Measurements from ENCODE around the gene PHAF1. TPM values are rescaled to one million over a fixed set of nuclear protein-coding genes. Genes with fewer than 3 reads are reported as not detected.

Gene PHAF1
- total RNA-seq, 1 experiment from 2014 or later: 18.7 TPM

DNA sequence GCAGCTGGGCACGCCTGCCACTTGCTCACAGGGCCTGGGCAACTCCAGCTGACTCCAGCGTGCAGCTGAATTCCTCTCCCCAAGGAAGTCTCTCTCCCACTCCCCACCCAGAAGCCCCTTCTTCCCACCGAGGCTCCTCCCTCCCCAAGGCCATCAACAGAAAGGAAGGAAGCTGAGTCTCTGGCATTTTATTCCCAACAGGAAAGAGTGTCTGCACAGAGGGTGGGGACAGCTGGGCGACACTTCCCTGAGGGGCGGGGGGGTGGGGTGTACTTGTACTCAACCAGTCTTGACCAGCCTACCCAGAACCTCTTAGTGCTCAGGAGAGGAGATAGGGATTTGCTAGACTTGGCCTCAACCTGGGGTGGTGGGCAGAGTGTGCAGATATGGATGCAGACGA lies 80.3 kb downstream of the PHAF1 start, which contains the start of gene EXOC3L1:
Gene EXOC3L1, minus strand, starts transcription at position 96 of the 400 bp plus-strand sequence. CDS start 460 bp downstream, outside the sequence.
- Histone ChIP-seq H3K27me3 (replicated peaks) (no peaks in the 10 kb centered on the region), H3K4me1 (replicated peaks) (peaks cover 49% of the 10 kb centered on the region), H3K27ac (no peak within 1 kb of the TSS), H3K4me3 (no peak within 1 kb of the TSS), H3K9me3 (replicated peaks) (peaks cover 5% of the 10 kb centered on the region), H3K36me3 (peaks cover 30% of the 10 kb centered on the region)
- no peak for DNase-seq (ENCODE audit: low read depth in 1 of 2, low spot score in 2 of 2)

DNA sequence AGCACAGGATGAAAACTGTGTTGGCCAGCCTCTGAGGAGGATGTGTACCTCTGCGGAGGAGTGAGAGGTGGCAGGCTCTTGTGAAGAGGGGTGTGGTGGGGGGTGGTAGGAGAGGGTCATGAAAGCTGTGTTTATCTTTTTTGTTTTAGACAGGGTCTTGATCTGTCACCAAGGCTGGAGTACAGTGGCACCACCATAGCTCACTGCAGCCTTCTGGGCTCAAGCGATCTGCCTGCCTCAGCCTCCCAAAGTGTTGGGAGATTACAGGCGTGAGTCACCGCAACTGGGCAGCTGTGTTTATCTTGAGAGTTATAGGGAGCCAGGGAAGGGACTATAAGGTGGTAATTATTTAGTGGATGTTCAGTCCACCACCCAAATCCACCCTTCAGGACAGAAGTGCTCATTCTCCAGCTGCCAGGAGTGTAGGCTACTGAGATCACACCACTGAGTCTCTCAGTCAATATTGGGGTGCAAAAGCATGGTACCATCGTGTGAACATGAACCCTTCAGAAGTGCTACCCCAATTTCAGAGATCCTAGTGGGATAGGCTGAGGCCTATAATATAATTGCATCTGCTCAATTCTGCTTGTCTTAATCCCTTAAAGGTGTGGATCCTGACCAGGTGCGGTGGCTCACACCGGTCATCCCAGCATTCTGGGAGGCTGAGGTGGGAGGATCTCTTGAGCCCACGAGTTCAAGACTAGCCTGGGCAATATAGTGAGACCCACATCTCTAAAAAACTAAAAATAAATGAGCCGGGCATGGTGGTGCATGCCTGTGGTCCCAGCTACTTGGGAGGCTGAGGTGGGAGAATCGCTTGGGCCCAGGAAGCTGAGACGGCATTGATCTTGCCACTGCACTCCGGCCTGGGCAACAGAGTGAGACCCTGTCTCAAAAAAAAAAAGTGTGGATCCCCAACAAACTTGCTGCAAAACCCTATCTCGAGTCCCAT lies 81.0 kb downstream of the PHAF1 start:
- peaks cover 42% of the 10 kb centered on the region for H3K4me1 ChIP-seq (replicated peaks)
- no peaks in the 10 kb centered on the region for H3K27me3 ChIP-seq (replicated peaks)
- peaks cover 5% of the 10 kb centered on the region for H3K9me3 ChIP-seq (replicated peaks)
- H3K27ac ChIP-seq: no peak overlapping the region
- H3K4me3 ChIP-seq: no peak overlapping the region
- peaks cover 37% of the 10 kb centered on the region for H3K36me3 ChIP-seq
- peak in 1 of 2 experiments; percentile 29 for DNase-seq (ENCODE audit: low read depth in 1 of 2, low spot score in 2 of 2)

DNA sequence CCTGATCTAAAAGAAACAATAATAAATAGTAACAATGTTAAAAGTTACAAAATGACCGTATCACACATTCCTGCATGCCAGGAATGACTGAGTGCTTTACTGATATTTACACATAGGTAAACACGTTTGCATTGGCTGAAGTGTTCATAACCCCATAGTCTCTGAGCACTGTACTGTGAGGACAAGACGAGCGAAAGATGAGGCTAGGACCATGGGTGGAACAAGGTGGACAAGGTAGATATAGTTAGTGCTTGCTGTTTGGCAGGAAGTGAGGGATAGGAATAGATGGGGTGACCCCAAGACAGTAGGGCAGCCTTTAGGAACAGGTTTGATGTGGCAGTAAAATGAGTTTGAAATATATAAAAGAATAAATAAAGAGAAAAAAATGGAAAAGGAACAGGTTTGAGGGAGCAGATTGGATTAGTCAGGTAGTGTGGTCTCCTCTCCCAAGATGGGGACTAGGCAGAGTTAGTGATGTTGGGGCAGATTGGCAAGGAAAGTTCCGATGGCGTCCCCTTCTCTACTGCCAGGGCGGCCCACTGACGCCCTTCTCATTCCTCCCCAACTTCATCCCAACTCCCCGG lies 81.8 kb downstream of the PHAF1 start:
- Histone ChIP-seq H3K27me3 (replicated peaks) (no peaks in the 10 kb centered on the region), H3K4me3 (peak overlapping the region; percentile 93), H3K9me3 (replicated peaks) (peaks cover 5% of the 10 kb centered on the region), H3K27ac (no peak overlapping the region), H3K4me1 (replicated peaks) (peaks cover 34% of the 10 kb centered on the region), H3K36me3 (peaks cover 45% of the 10 kb centered on the region)
- no peak for DNase-seq (ENCODE audit: low read depth in 1 of 2, low spot score in 2 of 2)

DNA sequence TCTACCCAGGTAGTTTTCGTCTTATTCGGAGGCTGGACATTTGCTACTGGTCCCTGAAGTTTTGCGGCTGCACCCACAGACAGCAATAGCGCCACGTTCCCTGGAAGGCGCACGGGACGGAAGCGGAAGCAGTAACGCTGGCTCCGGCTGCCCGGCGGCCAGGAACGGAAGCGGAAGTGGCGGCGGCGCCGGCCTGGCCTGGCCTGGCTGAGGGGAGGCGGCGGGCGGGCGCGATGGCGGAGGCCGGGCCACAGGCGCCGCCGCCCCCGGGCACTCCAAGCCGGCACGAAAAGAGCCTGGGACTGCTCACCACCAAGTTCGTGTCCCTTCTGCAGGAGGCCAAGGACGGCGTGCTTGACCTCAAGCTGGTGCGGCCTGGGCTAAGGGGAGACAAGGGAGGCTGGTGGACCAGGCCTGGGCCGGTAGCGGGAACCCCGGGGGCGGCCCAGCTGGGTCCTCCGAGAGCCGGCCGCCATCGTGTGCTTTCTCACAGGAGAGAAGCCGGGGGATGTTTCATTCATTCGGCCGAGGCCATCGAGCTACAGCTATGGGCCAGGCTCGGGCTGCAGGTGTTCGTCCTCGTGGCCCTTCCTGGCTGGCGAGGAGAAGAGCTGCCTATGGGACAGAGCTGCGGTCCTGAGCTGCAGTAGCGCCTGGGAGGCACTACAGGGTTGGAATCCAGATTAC lies 82.4 kb downstream of the PHAF1 start, which contains the start of gene E2F4:
Gene E2F4, plus strand, starts transcription at position 161 of the 687 bp plus-strand sequence. Its CDS starts 73 bp downstream, at position 234.
- H3K4me3 ChIP-seq: peak within 1 kb of the TSS; percentile 93
- peak; percentile 78 to 91 for DNase-seq (ENCODE audit: low read depth in 1 of 2, low spot score in 2 of 2)
- no peaks in the 10 kb centered on the region for H3K27me3 ChIP-seq (replicated peaks)
- H3K36me3 ChIP-seq: peaks cover 51% of the 10 kb centered on the region
- peak within 1 kb of the TSS; percentile 52 for H3K27ac ChIP-seq
- peaks cover 28% of the 10 kb centered on the region for H3K4me1 ChIP-seq (replicated peaks)
- H3K9me3 ChIP-seq (replicated peaks): peaks cover 5% of the 10 kb centered on the region

DNA sequence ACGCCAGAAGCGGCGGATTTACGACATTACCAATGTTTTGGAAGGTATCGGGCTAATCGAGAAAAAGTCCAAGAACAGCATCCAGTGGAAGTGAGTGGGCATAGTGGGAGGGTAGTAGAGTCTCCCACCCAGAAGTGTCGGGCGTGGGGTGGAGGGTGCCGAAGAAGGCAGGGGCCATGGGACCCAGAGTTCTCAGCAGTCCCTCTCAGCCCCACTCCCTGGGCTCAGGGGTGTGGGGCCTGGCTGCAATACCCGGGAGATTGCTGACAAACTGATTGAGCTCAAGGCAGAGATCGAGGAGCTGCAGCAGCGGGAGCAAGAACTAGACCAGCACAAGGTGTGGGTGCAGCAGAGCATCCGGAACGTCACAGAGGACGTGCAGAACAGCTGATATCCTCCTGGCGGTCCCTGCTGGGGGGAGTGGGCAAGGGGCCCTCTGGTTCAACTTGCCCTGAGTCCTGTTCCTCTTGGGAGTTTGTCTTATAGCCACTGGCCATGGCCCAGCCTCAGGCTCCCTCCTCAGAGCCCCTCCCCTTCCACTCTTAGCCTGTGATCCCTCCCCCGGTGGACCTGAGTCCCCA lies 83.1 kb downstream of the PHAF1 start:
- no peak for DNase-seq (ENCODE audit: low read depth in 1 of 2, low spot score in 2 of 2)
- Histone ChIP-seq H3K27ac (peak overlapping the region; percentile 52), H3K36me3 (peaks cover 59% of the 10 kb centered on the region), H3K27me3 (replicated peaks) (no peaks in the 10 kb centered on the region), H3K4me1 (replicated peaks) (peaks cover 27% of the 10 kb centered on the region), H3K9me3 (replicated peaks) (peaks cover 5% of the 10 kb centered on the region), H3K4me3 (peak overlapping the region; percentile 93)

DNA sequence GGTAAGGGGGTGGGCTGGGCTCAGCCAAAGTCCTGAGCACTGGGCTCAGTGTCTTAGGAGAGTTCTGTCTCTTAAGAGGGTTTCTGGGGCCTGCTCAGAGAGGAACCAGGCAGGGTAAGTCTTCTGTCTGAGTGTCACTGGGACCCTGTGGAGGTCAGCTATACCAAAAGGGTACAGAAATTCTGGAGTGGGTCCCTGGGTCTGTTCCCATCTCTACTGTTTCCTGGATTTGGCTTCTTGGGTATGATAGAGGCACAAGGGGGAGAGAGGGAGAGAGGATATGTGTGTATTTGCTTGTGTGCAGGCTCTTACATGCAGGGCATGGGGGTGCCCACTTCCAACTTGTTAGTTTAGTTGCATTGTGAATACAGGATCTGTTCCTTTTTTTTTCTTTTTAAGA lies 83.8 kb downstream of the PHAF1 start:
- peaks cover 65% of the 10 kb centered on the region for H3K36me3 ChIP-seq
- DNase-seq (ENCODE audit: low read depth in 1 of 2, low spot score in 2 of 2): no peak
- no peaks in the 10 kb centered on the region for H3K27me3 ChIP-seq (replicated peaks)
- H3K27ac ChIP-seq: no peak overlapping the region
- peaks cover 27% of the 10 kb centered on the region for H3K4me1 ChIP-seq (replicated peaks)
- peak overlapping the region; percentile 93 for H3K4me3 ChIP-seq
- peaks cover 5% of the 10 kb centered on the region for H3K9me3 ChIP-seq (replicated peaks)

DNA sequence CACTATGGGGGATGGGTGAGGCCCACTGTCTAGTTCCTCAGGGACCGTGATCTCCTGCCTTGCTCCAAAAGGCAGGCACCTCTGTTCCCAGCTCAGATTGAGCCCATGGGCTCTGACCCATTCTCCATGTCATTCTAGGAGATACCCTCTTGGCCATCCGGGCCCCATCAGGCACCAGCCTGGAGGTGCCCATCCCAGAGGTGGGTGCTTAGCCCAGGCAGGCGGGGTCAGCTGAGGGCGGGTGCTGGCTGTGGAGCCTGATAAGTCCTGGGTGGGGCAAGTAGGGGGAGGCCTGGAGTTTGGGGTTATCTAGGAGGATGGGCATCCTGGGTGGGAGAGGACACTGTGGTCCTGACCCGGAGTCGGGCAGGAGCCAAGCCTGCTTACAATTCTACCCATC lies 84.5 kb downstream of the PHAF1 start:
- Histone ChIP-seq H3K27me3 (replicated peaks) (no peaks in the 10 kb centered on the region), H3K36me3 (peaks cover 71% of the 10 kb centered on the region), H3K4me3 (no peak overlapping the region), H3K27ac (no peak overlapping the region), H3K4me1 (replicated peaks) (peaks cover 27% of the 10 kb centered on the region), H3K9me3 (replicated peaks) (peaks cover 5% of the 10 kb centered on the region)
- DNase-seq (ENCODE audit: low read depth in 1 of 2, low spot score in 2 of 2): no peak

DNA sequence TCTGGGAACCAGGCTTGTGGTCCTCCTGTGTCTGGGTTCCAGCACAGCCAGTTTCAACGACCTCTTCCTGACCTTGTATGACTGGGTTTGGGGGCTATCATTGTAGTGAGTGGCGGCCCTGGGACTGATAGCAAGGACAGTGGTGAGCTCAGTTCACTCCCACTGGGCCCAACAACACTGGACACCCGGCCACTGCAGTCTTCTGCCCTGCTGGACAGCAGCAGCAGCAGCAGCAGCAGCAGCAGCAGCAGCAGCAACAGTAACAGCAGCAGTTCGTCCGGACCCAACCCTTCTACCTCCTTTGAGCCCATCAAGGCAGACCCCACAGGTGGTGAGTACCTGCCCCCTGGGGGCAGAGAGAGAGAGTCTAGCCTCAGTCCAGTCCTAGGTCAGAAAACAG lies 85.9 kb downstream of the PHAF1 start:
- Histone ChIP-seq H3K4me1 (replicated peaks) (peaks cover 22% of the 10 kb centered on the region), H3K9me3 (replicated peaks) (peaks cover 5% of the 10 kb centered on the region), H3K27me3 (replicated peaks) (no peaks in the 10 kb centered on the region), H3K36me3 (peaks cover 82% of the 10 kb centered on the region), H3K4me3 (no peak overlapping the region), H3K27ac (no peak overlapping the region)
- DNase-seq (ENCODE audit: low read depth in 1 of 2, low spot score in 2 of 2): no peak

DNA sequence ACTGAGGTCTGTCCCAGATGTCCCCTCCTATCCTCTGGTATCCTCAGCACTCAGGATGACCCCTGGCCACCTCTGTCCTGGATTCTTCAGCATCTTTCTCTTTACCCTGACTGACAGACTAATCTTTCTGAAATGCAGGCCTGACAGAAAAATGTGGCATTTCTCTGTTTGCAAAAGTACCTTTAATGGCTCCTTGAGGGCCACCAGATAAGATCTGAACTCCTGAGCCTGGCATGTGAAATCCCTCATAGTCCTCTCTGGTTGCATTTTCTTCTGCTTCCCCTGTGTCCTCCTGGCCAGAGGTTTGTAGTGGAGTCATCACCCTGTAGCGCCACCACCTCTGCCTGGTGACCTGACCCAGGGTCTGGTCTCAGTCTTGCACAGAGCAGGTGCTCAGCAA lies 87.1 kb downstream of the PHAF1 start:
- Histone ChIP-seq H3K27me3 (replicated peaks) (no peaks in the 10 kb centered on the region), H3K9me3 (replicated peaks) (peaks cover 5% of the 10 kb centered on the region), H3K27ac (no peak overlapping the region), H3K4me3 (no peak overlapping the region), H3K4me1 (replicated peaks) (peaks cover 12% of the 10 kb centered on the region), H3K36me3 (peaks cover 91% of the 10 kb centered on the region)
- DNase-seq (ENCODE audit: low read depth in 1 of 2, low spot score in 2 of 2): no peak

DNA sequence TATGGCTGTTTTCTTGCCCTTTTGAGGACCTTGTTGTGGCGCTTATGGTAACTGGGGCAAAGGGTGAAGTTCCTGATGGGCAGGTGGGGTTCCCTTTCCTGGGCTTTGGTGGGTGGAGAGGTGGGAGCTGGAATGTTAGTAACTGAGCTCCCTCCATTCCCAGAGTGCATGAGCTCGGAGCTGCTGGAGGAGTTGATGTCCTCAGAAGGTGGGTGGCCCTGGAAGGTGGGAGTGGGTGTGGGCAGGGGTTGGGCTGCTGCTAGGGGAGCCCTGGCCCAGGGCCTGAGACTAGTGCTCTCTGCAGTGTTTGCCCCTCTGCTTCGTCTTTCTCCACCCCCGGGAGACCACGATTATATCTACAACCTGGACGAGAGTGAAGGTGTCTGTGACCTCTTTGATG lies 88.0 kb downstream of the PHAF1 start:
- Histone ChIP-seq H3K36me3 (peaks cover 92% of the 10 kb centered on the region), H3K4me3 (no peak overlapping the region), H3K27ac (no peak overlapping the region), H3K4me1 (replicated peaks) (peaks cover 11% of the 10 kb centered on the region), H3K27me3 (replicated peaks) (no peaks in the 10 kb centered on the region), H3K9me3 (replicated peaks) (no peaks in the 10 kb centered on the region; the same call in 1 of the 2 replicates)
- no peak for DNase-seq (ENCODE audit: low read depth in 1 of 2, low spot score in 2 of 2)

Other genes with a start within 250 kb of the PHAF1 start
- gene PDP2, start 229.4 kb upstream of the PHAF1 start, total RNA-seq (2014; rRNA removed; shearing (Covaris generic)): 2.3 and 5.0 TPM in 2 replicates
- not detected in 2 replicates for gene CDH16, start 191.1 kb upstream of the PHAF1 start, total RNA-seq (2014; rRNA removed; shearing (Covaris generic))
- 0.16 and 0.39 TPM in 2 replicates for gene RRAD, start 184.4 kb upstream of the PHAF1 start, total RNA-seq (2014; rRNA removed; shearing (Covaris generic))
- 93.0 and 149 TPM in 2 replicates for gene CIAO2B, start 175.5 kb upstream of the PHAF1 start, total RNA-seq (2014; rRNA removed; shearing (Covaris generic))
- gene CES2, start 174.4 kb upstream of the PHAF1 start, total RNA-seq (2014; rRNA removed; shearing (Covaris generic)): 15.6 and 21.9 TPM in 2 replicates
- gene CES3, start 148.7 kb upstream of the PHAF1 start, total RNA-seq (2014; rRNA removed; shearing (Covaris generic)): not detected in 2 replicates
- not detected in 2 replicates for gene CES4A, start 121.4 kb upstream of the PHAF1 start, total RNA-seq (2014; rRNA removed; shearing (Covaris generic))
- 170 and 181 TPM in 2 replicates for gene CBFB, start 80.8 kb upstream of the PHAF1 start, total RNA-seq (2014; rRNA removed; shearing (Covaris generic))
- 34.5 and 36.1 TPM in 2 replicates for gene B3GNT9, start 41.1 kb downstream of the PHAF1 start, total RNA-seq (2014; rRNA removed; shearing (Covaris generic))
- 25.5 and 46.7 TPM in 2 replicates for gene TRADD, start 50.0 kb downstream of the PHAF1 start, total RNA-seq (2014; rRNA removed; shearing (Covaris generic))
- 11.7 and 24.2 TPM in 2 replicates for gene FBXL8, start 50.0 kb downstream of the PHAF1 start, total RNA-seq (2014; rRNA removed; shearing (Covaris generic))
- gene HSF4, start 54.8 kb downstream of the PHAF1 start, total RNA-seq (2014; rRNA removed; shearing (Covaris generic)): 3.9 and 12.8 TPM in 2 replicates
- gene NOL3, start 60.6 kb downstream of the PHAF1 start, total RNA-seq (2014; rRNA removed; shearing (Covaris generic)): 24.1 and 29.7 TPM in 2 replicates
- gene MATCAP1, start 74.0 kb downstream of the PHAF1 start, total RNA-seq (2014; rRNA removed; shearing (Covaris generic)): 8.1 and 11.3 TPM in 2 replicates
- not detected in 2 replicates for gene EXOC3L1, start 80.2 kb downstream of the PHAF1 start, total RNA-seq (2014; rRNA removed; shearing (Covaris generic))
- 77.0 and 93.8 TPM in 2 replicates for gene E2F4, start 82.2 kb downstream of the PHAF1 start, total RNA-seq (2014; rRNA removed; shearing (Covaris generic))
- gene ELMO3, start 89.2 kb downstream of the PHAF1 start, total RNA-seq (2014; rRNA removed; shearing (Covaris generic)): 0.72 and 1.1 TPM in 2 replicates
- gene TMEM208, start 117.2 kb downstream of the PHAF1 start, total RNA-seq (2014; rRNA removed; shearing (Covaris generic)): 38.7 and 38.9 TPM in 2 replicates
- 15.8 and 18.5 TPM in 2 replicates for gene FHOD1, start 137.5 kb downstream of the PHAF1 start, total RNA-seq (2014; rRNA removed; shearing (Covaris generic))
- 1.2 and 1.6 TPM in 2 replicates for gene SLC9A5, start 139.0 kb downstream of the PHAF1 start, total RNA-seq (2014; rRNA removed; shearing (Covaris generic))
- 5.0 and 15.1 TPM in 2 replicates for gene PLEKHG4, start 169.6 kb downstream of the PHAF1 start, total RNA-seq (2014; rRNA removed; shearing (Covaris generic))
- 0.03 TPM in 1 of 2 replicates, not detected in the other for gene KCTD19, start 216.8 kb downstream of the PHAF1 start, total RNA-seq (2014; rRNA removed; shearing (Covaris generic))
- gene LRRC36, start 216.9 kb downstream of the PHAF1 start, total RNA-seq (2014; rRNA removed; shearing (Covaris generic)): not detected in 2 replicates

Data from SJSA1 (cell line).